Activated naive CD8-positive, alpha-beta T cell (primary cell): ENCODE results near the gene R3HDM4.

Source experiments
- H3K27ac Mint-ChIP-seq: one replicate; pipeline ENCODE4 v1.8.0; 2021; ENCODE audit warnings: mixed read lengths
- H3K27me3 Mint-ChIP-seq: one replicate; pipeline ENCODE4 v1.8.0; 2021; ENCODE audit warnings: mixed read lengths
- H3K36me3 Mint-ChIP-seq: one replicate; pipeline ENCODE4 v1.8.0; 2021; ENCODE audit warnings: mixed read lengths
- H3K4me1 Mint-ChIP-seq: one replicate; pipeline ENCODE4 v1.8.0; 2021; ENCODE audit warnings: low read depth, mixed read lengths
- H3K4me3 Mint-ChIP-seq: one replicate; pipeline ENCODE4 v1.8.0; 2021; ENCODE audit warnings: mild to moderate bottlenecking, mixed read lengths
- H3K9me3 Mint-ChIP-seq: one replicate; pipeline ENCODE4 v1.8.0; 2021; ENCODE audit warnings: low read depth, mixed read lengths

Gene R3HDM4

GRCh38 chr19:939922-940321, 26.9 kb upstream of the R3HDM4 start:
- Mint-ChIP-seq H3K4me3 (peak overlapping the region; percentile 83), H3K36me3 (no peaks in the 10 kb centered on the region), H3K27me3 (no peaks in the 10 kb centered on the region), H3K4me1 (peaks cover 28% of the 10 kb centered on the region), H3K27ac (peak overlapping the region; percentile 59), H3K9me3 (no peaks in the 10 kb centered on the region)

- Mint-ChIP-seq H3K27me3 (no peaks in the 10 kb centered on the region), H3K9me3 (no peaks in the 10 kb centered on the region), H3K36me3 (no peaks in the 10 kb centered on the region), H3K4me3 (no peak overlapping the region), H3K27ac (no peak overlapping the region), H3K4me1 (peaks cover 28% of the 10 kb centered on the region)
Measured at GRCh38 chr19:939439-939838, 26.4 kb upstream of the R3HDM4 start.

- no peaks in the 10 kb centered on the region for H3K27me3 Mint-ChIP-seq
- no peaks in the 10 kb centered on the region for H3K36me3 Mint-ChIP-seq
- H3K27ac Mint-ChIP-seq, result no peak overlapping the region
- peaks cover 28% of the 10 kb centered on the region for H3K4me1 Mint-ChIP-seq
- no peaks in the 10 kb centered on the region for H3K9me3 Mint-ChIP-seq
- no peak overlapping the region for H3K4me3 Mint-ChIP-seq
Measured at GRCh38 chr19:938233-938923, 25.4 kb upstream of the R3HDM4 start.

- H3K27me3 Mint-ChIP-seq, result no peaks in the 10 kb centered on the region
- no peak overlapping the region for H3K27ac Mint-ChIP-seq
- H3K9me3 Mint-ChIP-seq, result no peaks in the 10 kb centered on the region
- peak overlapping the region; percentile 49 for H3K4me3 Mint-ChIP-seq
- H3K36me3 Mint-ChIP-seq, result no peaks in the 10 kb centered on the region
- peaks cover 32% of the 10 kb centered on the region for H3K4me1 Mint-ChIP-seq
Measured at GRCh38 chr19:937259-937694, 24.3 kb upstream of the R3HDM4 start.

GRCh38 chr19:936175-936546, 23.1 kb upstream of the R3HDM4 start:
- H3K4me3 Mint-ChIP-seq, result no peak overlapping the region
- no peaks in the 10 kb centered on the region for H3K27me3 Mint-ChIP-seq
- H3K4me1 Mint-ChIP-seq, result peaks cover 32% of the 10 kb centered on the region
- H3K27ac Mint-ChIP-seq, result no peak overlapping the region
- H3K9me3 Mint-ChIP-seq, result no peaks in the 10 kb centered on the region
- no peaks in the 10 kb centered on the region for H3K36me3 Mint-ChIP-seq

- Mint-ChIP-seq H3K27ac (no peak overlapping the region), H3K9me3 (no peaks in the 10 kb centered on the region), H3K36me3 (no peaks in the 10 kb centered on the region), H3K4me3 (no peak overlapping the region), H3K27me3 (no peaks in the 10 kb centered on the region), H3K4me1 (peaks cover 28% of the 10 kb centered on the region)
Measured at GRCh38 chr19:934865-935479, 22.0 kb upstream of the R3HDM4 start.

- Mint-ChIP-seq H3K27me3 (no peaks in the 10 kb centered on the region), H3K4me1 (peaks cover 23% of the 10 kb centered on the region), H3K9me3 (no peaks in the 10 kb centered on the region), H3K4me3 (no peak overlapping the region), H3K27ac (no peak overlapping the region), H3K36me3 (no peaks in the 10 kb centered on the region)
Measured at GRCh38 chr19:934197-934840, 21.3 kb upstream of the R3HDM4 start.

GRCh38 chr19:933553-933882, 20.5 kb upstream of the R3HDM4 start:
- H3K4me1 Mint-ChIP-seq, result peaks cover 21% of the 10 kb centered on the region

GRCh38 chr19:932648-933552, 19.9 kb upstream of the R3HDM4 start:
- no peaks in the 10 kb centered on the region for H3K9me3 Mint-ChIP-seq
- H3K27me3 Mint-ChIP-seq, result no peaks in the 10 kb centered on the region
- no peak overlapping the region for H3K27ac Mint-ChIP-seq
- no peaks in the 10 kb centered on the region for H3K36me3 Mint-ChIP-seq
- H3K4me3 Mint-ChIP-seq, result peak overlapping the region; percentile 62
- peaks cover 18% of the 10 kb centered on the region for H3K4me1 Mint-ChIP-seq

More at GRCh38 chr19:933553-933882, 20.5 kb upstream of the R3HDM4 start:
- no peaks in the 10 kb centered on the region for H3K27me3 Mint-ChIP-seq
- H3K27ac Mint-ChIP-seq, result no peak overlapping the region
- H3K9me3 Mint-ChIP-seq, result no peaks in the 10 kb centered on the region
- no peaks in the 10 kb centered on the region for H3K36me3 Mint-ChIP-seq
- H3K4me3 Mint-ChIP-seq, result no peak overlapping the region

- peaks cover 12% of the 10 kb centered on the region for H3K4me1 Mint-ChIP-seq
- no peaks in the 10 kb centered on the region for H3K27me3 Mint-ChIP-seq
- H3K36me3 Mint-ChIP-seq, result no peaks in the 10 kb centered on the region
- no peak overlapping the region for H3K27ac Mint-ChIP-seq
- H3K4me3 Mint-ChIP-seq, result peak overlapping the region; percentile 32
- H3K9me3 Mint-ChIP-seq, result no peaks in the 10 kb centered on the region
Measured at GRCh38 chr19:931860-932647, 19.0 kb upstream of the R3HDM4 start.

GRCh38 chr19:929891-930258, 16.9 kb upstream of the R3HDM4 start:
- H3K36me3 Mint-ChIP-seq, result no peaks in the 10 kb centered on the region

GRCh38 chr19:929203-929890, 16.3 kb upstream of the R3HDM4 start:
- Mint-ChIP-seq H3K4me3 (no peak overlapping the region), H3K36me3 (no peaks in the 10 kb centered on the region), H3K4me1 (peaks cover 10% of the 10 kb centered on the region), H3K9me3 (no peaks in the 10 kb centered on the region), H3K27me3 (no peaks in the 10 kb centered on the region), H3K27ac (no peak overlapping the region)

More at GRCh38 chr19:929891-930258, 16.9 kb upstream of the R3HDM4 start:
- Mint-ChIP-seq H3K9me3 (no peaks in the 10 kb centered on the region), H3K27ac (no peak overlapping the region), H3K4me3 (no peak overlapping the region), H3K4me1 (peaks cover 10% of the 10 kb centered on the region), H3K27me3 (no peaks in the 10 kb centered on the region)

GRCh38 chr19:928471-929202, 15.6 kb upstream of the R3HDM4 start:
- Mint-ChIP-seq H3K4me3 (no peak overlapping the region), H3K36me3 (no peaks in the 10 kb centered on the region), H3K9me3 (no peaks in the 10 kb centered on the region), H3K27ac (no peak overlapping the region), H3K27me3 (no peaks in the 10 kb centered on the region), H3K4me1 (peaks cover 10% of the 10 kb centered on the region)
